ENCODE results near the gene GABARAPL1. TPM values are rescaled to one million over a fixed set of nuclear protein-coding genes. Genes with fewer than 3 reads are reported as not detected.

GABARAPL1 gene
- total and polyA plus RNA-seq, 2 donors (not counting 1 experiment from before 2014, with no cell fraction given), result 4.5 to 11.9 TPM

- ChIA-PET CTCF (no interaction called here), POLR2A (no interaction called here)
- no peak overlapping the region for H3K4me3 Mint-ChIP-seq
- Histone ChIP-seq H3K4me2 (replicated peaks; ENCODE audit: low read depth, low read length, poor library complexity, severe bottlenecking) (no peak overlapping the region), H3K27me3 (replicated peaks in 1 of 4; ENCODE audit: control extremely low read depth in 1 of 4, control insufficient read depth in 3 of 4, insufficient read depth in 4 of 4, low read length in 3 of 4) (peaks cover 0 to 3% (median 0%) of the 10 kb centered on the region in 4 experiments), H3K36me3 (replicated peaks in 1 of 2; ENCODE audit: control extremely low read depth in 1 of 2, control insufficient read depth in 1 of 2, extremely low read depth in 1 of 2, insufficient read depth in 2 of 2, low read length in 1 of 2) (no peaks in the 10 kb centered on the region), H3K79me2 (ENCODE audit: control insufficient read depth, insufficient read depth, low read length) (no peaks in the 10 kb centered on the region), H4K20me1 (ENCODE audit: control insufficient read depth, insufficient read depth, low read length, poor library complexity, severe bottlenecking) (no peaks in the 10 kb centered on the region), H2AFZ (ENCODE audit: insufficient read depth, low read depth, low read length, poor library complexity, severe bottlenecking) (no peak overlapping the region), H3K27ac (ENCODE audit: low read length in 2 of 2) (no peak overlapping the region), H3K4me1 (ENCODE audit: control insufficient read depth in 2 of 2, insufficient read depth in 2 of 2, low read length in 2 of 2) (peaks cover 0 to 3% of the 10 kb centered on the region in 2 donors), H3K9ac (ENCODE audit: low read length) (no peak overlapping the region), H3K4me3 (ENCODE audit: control extremely low read depth in 1 of 5, extremely low read depth in 1 of 5, insufficient read depth in 1 of 5, low read depth in 2 of 5, low read length in 4 of 5) (no peak overlapping the region), H3K9me3 (ENCODE audit: control extremely low read depth in 1 of 3, control insufficient read depth in 2 of 3, insufficient read depth in 1 of 3, low read length in 2 of 3) (no peaks in the 10 kb centered on the region)
- 87% methylated on average over 2 of the region's 3 CpGs for WGBS (ENCODE audit: insufficient coverage)
- H3K27me3 Mint-ChIP-seq, result peaks cover 22% of the 10 kb centered on the region
- DNase-seq (no peak), ATAC-seq (ENCODE audit: low read depth) (no peak)
- intact Hi-C loops (cut with micrococcal nuclease), result no loop called here
- TF ChIP-seq CTCF (IDR thresholded peaks at IDR 0.05) (no peak), EZH2 (IDR thresholded peaks at IDR 0.05; ENCODE audit: borderline replicate concordance, insufficient read depth, low read depth, low read length, poor library complexity, severe bottlenecking) (no peak)
- H3K9me3 Mint-ChIP-seq (ENCODE audit: insufficient read depth), result no peaks in the 10 kb centered on the region
- peaks cover 8% of the 10 kb centered on the region for H3K4me1 Mint-ChIP-seq
- no peak overlapping the region for H3K27ac Mint-ChIP-seq
Observed at GRCh38 chr12:10205220-10205807, 7.4 kb upstream of the GABARAPL1 start.

GRCh38 chr12:10207136-10207535 is 5.5 kb upstream of the GABARAPL1 start:
- Histone ChIP-seq H3K27ac (ENCODE audit: low read length in 2 of 2) (no peak overlapping the region), H4K20me1 (ENCODE audit: control insufficient read depth, insufficient read depth, low read length, poor library complexity, severe bottlenecking) (no peaks in the 10 kb centered on the region), H3K4me1 (ENCODE audit: control insufficient read depth in 2 of 2, insufficient read depth in 2 of 2, low read length in 2 of 2) (peaks cover 3 to 7% of the 10 kb centered on the region in 2 donors), H3K9ac (ENCODE audit: low read length) (no peak overlapping the region), H3K9me3 (ENCODE audit: control extremely low read depth in 1 of 3, control insufficient read depth in 2 of 3, insufficient read depth in 1 of 3, low read length in 2 of 3) (peaks cover 0 to 3% (median 0%) of the 10 kb centered on the region in 3 donors), H3K27me3 (replicated peaks in 1 of 4; ENCODE audit: control extremely low read depth in 1 of 4, control insufficient read depth in 3 of 4, insufficient read depth in 4 of 4, low read length in 3 of 4) (peaks cover 0 to 8% (median 3%) of the 10 kb centered on the region in 4 experiments), H3K4me2 (replicated peaks; ENCODE audit: low read depth, low read length, poor library complexity, severe bottlenecking) (no peak overlapping the region), H3K79me2 (ENCODE audit: control insufficient read depth, insufficient read depth, low read length) (no peaks in the 10 kb centered on the region), H2AFZ (ENCODE audit: insufficient read depth, low read depth, low read length, poor library complexity, severe bottlenecking) (no peak overlapping the region), H3K4me3 (ENCODE audit: control extremely low read depth in 1 of 5, extremely low read depth in 1 of 5, insufficient read depth in 1 of 5, low read depth in 2 of 5, low read length in 4 of 5) (no peak overlapping the region), H3K36me3 (replicated peaks in 1 of 2; ENCODE audit: control extremely low read depth in 1 of 2, control insufficient read depth in 1 of 2, extremely low read depth in 1 of 2, insufficient read depth in 2 of 2, low read length in 1 of 2) (no peaks in the 10 kb centered on the region)
- ChIA-PET POLR2A (interaction anchor here (0.7 kb wide), 1 partner anchor 717 kb away, joined by 12 read pairs; no protein-coding TSS in a partner anchor), CTCF (no interaction called here)
- TF ChIP-seq CTCF (IDR thresholded peaks at IDR 0.05) (no peak), EZH2 (IDR thresholded peaks at IDR 0.05; ENCODE audit: borderline replicate concordance, insufficient read depth, low read depth, low read length, poor library complexity, severe bottlenecking) (no peak)
- peaks cover 11% of the 10 kb centered on the region for H3K4me1 Mint-ChIP-seq
- WGBS (ENCODE audit: insufficient coverage), result no CpG with 5 or more reads among the region's 2 CpGs
- ATAC-seq (ENCODE audit: low read depth), result no peak
- H3K9me3 Mint-ChIP-seq (ENCODE audit: insufficient read depth), result no peaks in the 10 kb centered on the region
- no peak overlapping the region for H3K27ac Mint-ChIP-seq
- intact Hi-C loops (cut with micrococcal nuclease), result no loop called here
- no peak for DNase-seq
- H3K27me3 Mint-ChIP-seq, result peaks cover 17% of the 10 kb centered on the region
- no peak overlapping the region for H3K4me3 Mint-ChIP-seq
